IPS-20b (cell line): Measurements from ENCODE around the gene ABCG1.

Experiments used
- H3K27ac ChIP-seq: one replicate; pipeline ENCODE4 v1.5.1; 2013; ENCODE audit warnings: low read length
- H3K27me3 ChIP-seq: 2 replicates; pipeline ENCODE4 v1.6.1; 2013; ENCODE audit warnings: mild to moderate bottlenecking, low read length, inconsistent platforms; ENCODE audit not compliant: insufficient read depth
- H3K36me3 ChIP-seq: 2 replicates; pipeline ENCODE4 v1.6.1; 2013; ENCODE audit warnings: low read depth, mild to moderate bottlenecking, inconsistent platforms, low read length, moderate library complexity; ENCODE audit not compliant: insufficient read depth
- H3K4me1 ChIP-seq: 2 replicates; pipeline ENCODE4 v1.6.1; 2013; ENCODE audit warnings: mild to moderate bottlenecking, control low read depth, inconsistent platforms, low read length, moderate library complexity; ENCODE audit not compliant: insufficient read depth
- H3K4me3 ChIP-seq: 2 replicates; pipeline ENCODE4 v1.5.1; 2013; ENCODE audit warnings: mild to moderate bottlenecking, low read length, inconsistent platforms
- H3K9ac ChIP-seq: 2 replicates; pipeline ENCODE4 v1.6.1; 2013; ENCODE audit warnings: low read depth, mild to moderate bottlenecking, inconsistent platforms, low read length, moderate library complexity
- H3K9me3 ChIP-seq: 2 replicates; pipeline ENCODE4 v1.6.1; 2013; ENCODE audit warnings: mild to moderate bottlenecking, low read depth, low read length, inconsistent platforms; ENCODE audit not compliant: insufficient read depth

ABCG1 gene

GRCh38 chr21:42250422-42251403, 31.8 kb downstream of the ABCG1 start:
- H3K27ac ChIP-seq = no peak overlapping the region
- no peak overlapping the region for H3K4me3 ChIP-seq
- H3K9ac ChIP-seq = no peak overlapping the region
- no peaks in the 10 kb centered on the region for H3K9me3 ChIP-seq
- no peaks in the 10 kb centered on the region for H3K36me3 ChIP-seq
- H3K27me3 ChIP-seq = peaks cover 8% of the 10 kb centered on the region; the same call in 1 of the 2 replicates
- no peaks in the 10 kb centered on the region for H3K4me1 ChIP-seq

GRCh38 chr21:42251654-42252324, 32.8 kb downstream of the ABCG1 start:
- Histone ChIP-seq H3K36me3 (no peaks in the 10 kb centered on the region), H3K27me3 (peaks cover 8% of the 10 kb centered on the region; the same call in 1 of the 2 replicates), H3K9me3 (no peaks in the 10 kb centered on the region), H3K4me3 (no peak overlapping the region), H3K9ac (no peak overlapping the region), H3K27ac (no peak overlapping the region), H3K4me1 (no peaks in the 10 kb centered on the region)

GRCh38 chr21:42252325-42252654, 33.4 kb downstream of the ABCG1 start:
- no peak overlapping the region for H3K9ac ChIP-seq
- H3K36me3 ChIP-seq = no peaks in the 10 kb centered on the region
- no peak overlapping the region for H3K27ac ChIP-seq
- peaks cover 8% of the 10 kb centered on the region; the same call in 1 of the 2 replicates for H3K27me3 ChIP-seq
- no peaks in the 10 kb centered on the region for H3K4me1 ChIP-seq
- no peak overlapping the region for H3K4me3 ChIP-seq
- no peaks in the 10 kb centered on the region for H3K9me3 ChIP-seq

GRCh38 chr21:42252778-42253340, 33.9 kb downstream of the ABCG1 start:
- H3K4me3 ChIP-seq = no peak overlapping the region
- no peaks in the 10 kb centered on the region for H3K9me3 ChIP-seq
- no peaks in the 10 kb centered on the region for H3K36me3 ChIP-seq
- H3K4me1 ChIP-seq = no peaks in the 10 kb centered on the region
- H3K27ac ChIP-seq = no peak overlapping the region
- H3K9ac ChIP-seq = no peak overlapping the region
- H3K27me3 ChIP-seq = peaks cover 3% of the 10 kb centered on the region; the same call in 1 of the 2 replicates

GRCh38 chr21:42253466-42253865, 34.5 kb downstream of the ABCG1 start:
- Histone ChIP-seq H3K27ac (no peak overlapping the region), H3K9me3 (no peaks in the 10 kb centered on the region), H3K4me3 (no peak overlapping the region), H3K4me1 (no peaks in the 10 kb centered on the region), H3K27me3 (no peaks in the 10 kb centered on the region), H3K36me3 (no peaks in the 10 kb centered on the region), H3K9ac (no peak overlapping the region)

GRCh38 chr21:42254083-42254482, 35.1 kb downstream of the ABCG1 start:
- no peak overlapping the region for H3K9ac ChIP-seq

GRCh38 chr21:42254651-42255601, 36.0 kb downstream of the ABCG1 start:
- no peak overlapping the region for H3K27ac ChIP-seq
- H3K9ac ChIP-seq = no peak overlapping the region
- H3K4me1 ChIP-seq = no peaks in the 10 kb centered on the region
- no peaks in the 10 kb centered on the region for H3K36me3 ChIP-seq
- no peaks in the 10 kb centered on the region for H3K9me3 ChIP-seq
- no peak overlapping the region for H3K4me3 ChIP-seq
- no peaks in the 10 kb centered on the region for H3K27me3 ChIP-seq

More at GRCh38 chr21:42254083-42254482, 35.1 kb downstream of the ABCG1 start:
- Histone ChIP-seq H3K27me3 (no peaks in the 10 kb centered on the region), H3K27ac (no peak overlapping the region), H3K4me1 (no peaks in the 10 kb centered on the region), H3K36me3 (no peaks in the 10 kb centered on the region), H3K4me3 (no peak overlapping the region), H3K9me3 (no peaks in the 10 kb centered on the region)

GRCh38 chr21:42255825-42256224, 36.9 kb downstream of the ABCG1 start:
- no peak overlapping the region for H3K4me3 ChIP-seq
- no peaks in the 10 kb centered on the region for H3K9me3 ChIP-seq
- no peaks in the 10 kb centered on the region for H3K36me3 ChIP-seq
- no peak overlapping the region for H3K9ac ChIP-seq
- no peak overlapping the region for H3K27ac ChIP-seq
- H3K4me1 ChIP-seq = no peaks in the 10 kb centered on the region
- H3K27me3 ChIP-seq = no peaks in the 10 kb centered on the region

- Histone ChIP-seq H3K9ac (no peak overlapping the region), H3K27me3 (no peaks in the 10 kb centered on the region), H3K4me1 (no peaks in the 10 kb centered on the region), H3K9me3 (no peaks in the 10 kb centered on the region), H3K4me3 (no peak overlapping the region), H3K36me3 (no peaks in the 10 kb centered on the region), H3K27ac (no peak overlapping the region)
Measured at GRCh38 chr21:42256316-42256715, 37.4 kb downstream of the ABCG1 start.

GRCh38 chr21:42257091-42257765, 38.3 kb downstream of the ABCG1 start:
- no peak overlapping the region for H3K27ac ChIP-seq
- H3K9ac ChIP-seq = no peak overlapping the region
- H3K36me3 ChIP-seq = no peaks in the 10 kb centered on the region
- no peak overlapping the region for H3K4me3 ChIP-seq
- no peaks in the 10 kb centered on the region for H3K9me3 ChIP-seq
- no peaks in the 10 kb centered on the region for H3K27me3 ChIP-seq
- no peaks in the 10 kb centered on the region; the same call in 1 of the 2 replicates for H3K4me1 ChIP-seq
